22Rv1 (cell line): ENCODE data around the gene OR2V1.

ENCODE experiments used
- H3K27ac ChIP-seq: fragments of 450-650 bp; 2 replicates; pipeline ENCODE4 v1.5.1; 2017
- ZFX ChIP-seq: fragments of 450-650 bp; IDR thresholded peaks from 2 replicates; pipeline ENCODE4 v1.6.1; 2017; ENCODE audit warnings: antibody characterized with exemption, borderline replicate concordance
- TF ChIP-seq, protein P1 (sequence below): fragments of 450-650 bp; IDR thresholded peaks from 2 replicates; pipeline ENCODE4 v1.5.1; 2017; ENCODE audit warnings: mild to moderate bottlenecking

Gene OR2V1

DNA sequence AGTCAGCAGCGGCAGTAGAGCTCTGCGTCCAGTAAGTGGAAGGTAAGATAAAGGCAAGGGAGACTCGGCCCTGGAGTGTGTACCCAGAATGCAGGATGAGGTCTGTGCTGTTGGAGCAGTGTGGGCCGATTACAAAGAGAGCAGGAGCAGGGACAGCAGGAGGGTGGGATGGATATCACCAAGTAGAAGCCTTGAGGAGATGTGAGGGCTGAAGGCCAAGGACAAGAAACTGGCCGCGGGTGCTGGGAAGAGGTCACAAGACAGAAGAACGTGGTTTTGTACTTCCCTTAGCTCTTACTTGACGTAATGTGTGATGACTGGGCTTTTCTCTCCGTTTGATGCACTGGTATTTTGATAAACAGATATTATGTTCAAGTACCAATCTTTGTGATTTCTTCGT, 43.7 kb downstream of the OR2V1 start:
- TF ChIP-seq, protein P1, sequence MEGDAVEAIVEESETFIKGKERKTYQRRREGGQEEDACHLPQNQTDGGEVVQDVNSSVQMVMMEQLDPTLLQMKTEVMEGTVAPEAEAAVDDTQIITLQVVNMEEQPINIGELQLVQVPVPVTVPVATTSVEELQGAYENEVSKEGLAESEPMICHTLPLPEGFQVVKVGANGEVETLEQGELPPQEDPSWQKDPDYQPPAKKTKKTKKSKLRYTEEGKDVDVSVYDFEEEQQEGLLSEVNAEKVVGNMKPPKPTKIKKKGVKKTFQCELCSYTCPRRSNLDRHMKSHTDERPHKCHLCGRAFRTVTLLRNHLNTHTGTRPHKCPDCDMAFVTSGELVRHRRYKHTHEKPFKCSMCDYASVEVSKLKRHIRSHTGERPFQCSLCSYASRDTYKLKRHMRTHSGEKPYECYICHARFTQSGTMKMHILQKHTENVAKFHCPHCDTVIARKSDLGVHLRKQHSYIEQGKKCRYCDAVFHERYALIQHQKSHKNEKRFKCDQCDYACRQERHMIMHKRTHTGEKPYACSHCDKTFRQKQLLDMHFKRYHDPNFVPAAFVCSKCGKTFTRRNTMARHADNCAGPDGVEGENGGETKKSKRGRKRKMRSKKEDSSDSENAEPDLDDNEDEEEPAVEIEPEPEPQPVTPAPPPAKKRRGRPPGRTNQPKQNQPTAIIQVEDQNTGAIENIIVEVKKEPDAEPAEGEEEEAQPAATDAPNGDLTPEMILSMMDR = no peak
- H3K27ac ChIP-seq = no peak overlapping the region

DNA sequence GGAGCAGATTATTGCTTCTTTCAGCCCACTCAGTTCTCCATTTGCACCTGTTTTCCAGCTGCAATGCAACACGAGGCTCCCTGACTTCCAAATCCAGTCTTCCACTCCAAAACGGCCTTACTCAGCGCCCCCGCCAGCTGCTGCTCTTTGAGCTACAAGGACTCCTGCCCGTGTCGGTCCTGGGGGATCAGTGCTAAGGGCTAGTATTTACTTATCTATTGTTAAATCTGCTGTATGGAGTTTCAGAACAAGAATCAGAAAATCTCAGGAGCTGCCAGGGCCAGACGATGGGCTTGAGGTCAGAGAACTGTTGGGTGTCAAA, 44.1 kb downstream of the OR2V1 start:
- H3K27ac ChIP-seq = no peak overlapping the region
- TF ChIP-seq, protein P1 = no peak
- no peak for TF ChIP-seq ZFX

DNA sequence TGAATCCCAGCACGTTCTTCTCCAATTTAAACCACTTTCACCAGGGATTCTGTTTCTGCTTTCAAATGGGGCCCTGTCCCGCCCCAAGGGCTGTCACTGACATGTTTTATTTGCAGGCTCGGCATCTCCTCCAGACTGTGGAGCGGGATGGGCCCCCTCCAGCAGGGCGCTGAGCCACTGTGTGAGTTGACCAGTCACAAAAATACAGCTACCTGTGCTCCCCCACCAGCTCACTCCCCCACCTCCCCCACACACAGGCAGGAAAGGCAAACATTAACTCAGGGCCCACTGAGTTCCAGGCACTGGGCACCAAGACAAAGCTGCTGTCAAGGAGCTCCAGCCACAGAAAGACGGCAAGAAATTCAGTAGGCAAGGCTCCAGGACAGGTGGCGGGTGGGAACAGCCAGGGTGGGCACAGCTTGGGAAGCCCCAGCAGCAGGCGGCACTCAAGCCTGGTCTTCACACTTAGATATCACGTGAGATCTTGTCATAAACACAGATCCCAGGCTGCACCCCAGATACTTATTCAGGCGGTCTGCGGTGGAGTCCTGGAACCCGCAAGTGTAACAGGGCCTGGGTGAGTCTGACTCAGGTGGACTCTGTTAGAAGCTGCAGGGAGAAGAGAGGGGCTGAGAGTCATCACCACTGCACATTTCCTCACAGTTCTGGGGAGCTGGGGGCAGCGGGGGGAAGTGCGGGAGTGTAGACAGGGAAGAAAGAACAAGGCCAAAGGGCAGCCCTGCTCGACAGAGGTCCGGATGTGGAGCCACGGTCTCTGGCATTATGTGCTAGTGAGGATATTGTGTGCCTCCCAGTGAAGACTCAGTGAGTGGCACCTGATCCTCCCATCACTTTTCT, 44.7 kb downstream of the OR2V1 start:
- no peak overlapping the region for H3K27ac ChIP-seq
- TF ChIP-seq, protein P1 = no peak
- no peak for TF ChIP-seq ZFX

DNA sequence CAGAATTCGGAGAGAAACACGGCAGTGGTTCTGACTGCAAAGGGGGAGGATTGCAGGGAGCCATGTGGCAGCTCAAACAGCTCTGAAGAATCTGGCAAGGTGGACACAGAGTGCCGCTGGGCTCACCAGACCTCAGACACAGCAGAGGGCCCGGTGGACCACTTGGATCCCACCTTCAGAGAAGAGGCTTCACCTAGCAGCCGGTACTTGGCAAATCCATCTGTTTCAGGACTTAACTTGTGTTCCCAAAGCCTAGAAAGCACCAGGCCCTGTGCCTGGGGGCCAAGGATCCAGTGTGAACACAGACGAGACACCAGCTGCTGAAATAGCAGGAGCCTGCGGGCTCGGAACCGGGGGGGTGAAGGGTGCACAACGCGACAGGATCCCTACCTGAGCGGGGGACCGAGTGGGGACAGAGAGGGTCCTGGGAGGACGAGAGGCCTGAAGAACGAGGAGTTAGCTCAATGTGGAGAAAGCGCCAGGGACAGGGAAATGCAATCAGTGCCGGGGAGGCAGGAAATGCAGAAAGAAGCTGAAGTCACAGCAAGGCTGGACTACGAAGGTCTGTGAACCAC, 46.3 kb downstream of the OR2V1 start:
- TF ChIP-seq, protein P1 = no peak
- no peak for TF ChIP-seq ZFX
- no peak overlapping the region for H3K27ac ChIP-seq

DNA sequence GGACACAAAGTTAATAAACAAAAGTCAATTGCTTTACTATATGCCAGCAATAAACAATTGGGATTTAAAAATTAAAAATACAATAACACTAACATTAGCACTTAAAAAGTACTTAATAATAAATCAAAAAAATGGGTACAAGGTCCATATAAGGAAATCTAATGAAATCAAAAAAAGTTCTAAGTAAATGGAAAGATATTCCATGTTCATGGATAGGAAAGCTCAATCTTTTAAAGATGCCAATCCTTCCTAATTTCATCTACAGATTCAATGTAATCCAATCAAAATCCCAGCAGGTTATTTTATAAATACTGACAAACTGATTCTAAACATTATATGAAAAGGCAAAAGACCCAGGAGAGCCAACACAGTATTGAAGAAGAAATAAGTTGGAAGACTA, 49.0 kb downstream of the OR2V1 start:
- TF ChIP-seq, protein P1 = no peak
- TF ChIP-seq ZFX = no peak
- no peak overlapping the region for H3K27ac ChIP-seq

DNA sequence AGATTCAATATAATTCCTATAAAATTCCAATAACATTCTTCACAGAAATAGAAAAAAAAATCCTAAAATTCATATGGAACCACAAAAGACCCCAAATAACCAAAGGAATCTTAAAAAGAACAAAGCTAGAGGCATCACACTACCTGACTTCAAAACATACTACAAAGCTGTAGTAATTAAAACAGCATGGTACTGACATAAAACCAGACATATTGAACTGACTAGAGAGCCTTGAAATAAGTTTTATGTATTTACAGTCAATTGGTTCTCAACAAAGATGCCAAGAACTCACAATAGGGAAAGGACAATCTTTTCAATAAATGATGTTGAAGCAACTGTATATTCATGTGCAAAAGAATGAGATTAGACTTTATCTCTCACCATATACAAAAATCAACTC, 54.0 kb downstream of the OR2V1 start:
- no peak for TF ChIP-seq ZFX
- TF ChIP-seq, protein P1 = no peak
- H3K27ac ChIP-seq = no peak overlapping the region
